Muscle layer of duodenum (tissue), 2 donors: ENCODE data around the gene CMTM5.

Source experiments
- H3K27ac ChIP-seq: one replicate; pipeline ENCODE4 v1.7.0; 2013; ENCODE audit warnings: mild to moderate bottlenecking, low read length
- H3K27me3 ChIP-seq: one replicate; pipeline ENCODE4 v1.7.0; 2013; ENCODE audit warnings: low read depth, mild to moderate bottlenecking, control low read depth, low read length
- H3K36me3 ChIP-seq, 2 donors: one replicate each; pipeline ENCODE4 v1.7.0; 2013; ENCODE audit warnings: low read length in 2 of 2, control low read depth in 1 of 2, mild to moderate bottlenecking in 1 of 2; ENCODE audit not compliant: insufficient read depth in 2 of 2, control insufficient read depth in 1 of 2
- H3K4me1 ChIP-seq, 2 donors: one replicate each; pipeline ENCODE4 v1.7.0; 2013; ENCODE audit warnings: low read length in 2 of 2, mild to moderate bottlenecking in 2 of 2, control low read depth in 1 of 2, moderate library complexity in 1 of 2; ENCODE audit not compliant: insufficient read depth in 2 of 2, control insufficient read depth in 1 of 2
- H3K4me3 ChIP-seq, 2 donors: one replicate each; pipeline ENCODE4 v1.7.0; 2013; ENCODE audit warnings: low read length in 2 of 2, low read depth in 1 of 2, mild to moderate bottlenecking in 1 of 2
- H3K9me3 ChIP-seq, 2 donors: one replicate each; pipeline ENCODE4 v1.7.0; 2013; ENCODE audit warnings: low read length in 2 of 2, control low read depth in 1 of 2, mild to moderate bottlenecking in 1 of 2; ENCODE audit not compliant: control insufficient read depth in 1 of 2
- donor health status: healthy.

Gene CMTM5

DNA sequence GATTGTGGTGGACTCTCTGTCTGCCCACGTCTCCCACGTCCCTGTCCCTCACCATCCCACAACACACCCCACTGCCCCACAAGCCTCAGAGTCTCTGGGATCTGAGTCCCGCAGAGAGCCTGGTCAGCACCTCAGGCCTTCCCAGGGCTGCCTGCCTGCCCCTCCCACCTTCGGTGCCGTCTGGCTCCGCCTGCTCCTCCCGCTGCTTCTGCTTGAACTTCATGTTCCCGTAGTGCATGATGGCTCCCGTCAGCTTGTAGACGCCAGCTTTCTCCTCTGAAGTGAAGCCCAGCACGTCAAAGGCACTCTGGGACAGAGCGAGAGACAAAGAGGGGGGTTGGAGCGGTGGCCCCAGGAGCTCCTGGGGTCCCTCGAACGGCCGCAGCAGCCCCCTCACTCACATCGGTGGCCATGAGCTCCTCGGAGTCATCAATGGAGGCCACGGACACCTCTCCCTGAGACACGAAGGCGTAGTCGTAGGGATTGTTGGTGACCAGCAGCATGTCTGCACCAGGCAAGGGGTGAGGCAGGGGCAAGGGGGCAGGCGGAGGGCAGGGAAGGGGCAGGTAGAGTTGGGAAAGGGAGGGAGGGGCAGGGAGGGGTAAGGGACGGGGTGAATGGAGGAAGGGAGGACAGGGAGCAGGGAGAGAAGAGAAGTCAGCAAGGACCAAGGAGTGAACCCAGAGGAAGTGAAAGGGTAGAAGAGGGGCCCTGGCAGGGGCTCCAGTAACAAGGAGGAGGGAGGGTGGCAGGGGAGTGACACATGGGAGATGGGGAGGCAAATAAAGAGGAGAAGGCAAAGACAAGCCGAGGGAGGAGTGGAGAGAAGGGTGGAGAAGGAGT is 25.7 kb downstream of the CMTM5 start:
- H3K4me3 ChIP-seq: no peak overlapping the region
- H3K9me3 ChIP-seq: no peaks in the 10 kb centered on the region
- H3K27ac ChIP-seq: no peak overlapping the region
- H3K36me3 ChIP-seq: no peaks in the 10 kb centered on the region
- no peaks in the 10 kb centered on the region for H3K27me3 ChIP-seq
- H3K4me1 ChIP-seq: no peaks in the 10 kb centered on the region

DNA sequence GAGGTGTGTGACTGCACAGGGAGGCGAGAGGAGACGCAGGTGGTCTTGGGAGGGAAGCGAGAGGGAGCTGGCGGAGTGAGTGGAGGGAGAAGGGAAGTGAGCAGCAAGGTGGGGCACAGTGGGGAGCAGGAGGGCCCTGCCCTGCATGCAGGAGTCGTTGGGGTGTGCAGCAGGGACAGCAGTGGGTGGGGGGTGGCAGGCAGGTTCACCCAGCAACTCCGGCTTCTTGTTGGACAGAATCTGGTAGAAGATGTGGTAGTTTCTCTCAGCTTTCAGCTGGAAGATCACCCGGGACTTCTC is 26.2 kb downstream of the CMTM5 start:
- Histone ChIP-seq H3K4me3 (no peak overlapping the region), H3K27ac (no peak overlapping the region), H3K36me3 (no peaks in the 10 kb centered on the region), H3K9me3 (no peaks in the 10 kb centered on the region), H3K4me1 (no peaks in the 10 kb centered on the region), H3K27me3 (no peaks in the 10 kb centered on the region)

DNA sequence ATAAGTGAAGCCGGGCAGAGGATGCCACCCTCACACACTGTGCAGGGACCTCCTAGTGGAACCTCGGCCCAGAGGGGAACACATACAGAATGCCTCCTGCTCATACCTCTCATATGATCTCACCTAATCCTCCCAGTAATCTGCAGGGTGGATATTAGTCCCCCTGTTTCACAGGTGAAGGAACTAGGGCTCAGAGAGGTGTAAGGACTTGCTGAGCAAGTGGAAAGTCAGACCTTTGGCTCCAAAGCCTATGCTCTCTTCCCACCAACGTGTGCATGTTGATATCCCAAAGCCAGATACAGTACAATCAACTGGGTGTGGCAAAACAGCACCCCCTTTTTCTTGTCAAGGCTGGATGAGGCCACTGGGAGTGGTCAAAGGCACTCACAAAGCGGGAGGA is 27.1 kb downstream of the CMTM5 start:
- H3K36me3 ChIP-seq: no peaks in the 10 kb centered on the region
- H3K4me3 ChIP-seq: no peak overlapping the region
- no peaks in the 10 kb centered on the region for H3K9me3 ChIP-seq
- no peaks in the 10 kb centered on the region for H3K4me1 ChIP-seq
- H3K27me3 ChIP-seq: no peaks in the 10 kb centered on the region
- H3K27ac ChIP-seq: no peak overlapping the region

DNA sequence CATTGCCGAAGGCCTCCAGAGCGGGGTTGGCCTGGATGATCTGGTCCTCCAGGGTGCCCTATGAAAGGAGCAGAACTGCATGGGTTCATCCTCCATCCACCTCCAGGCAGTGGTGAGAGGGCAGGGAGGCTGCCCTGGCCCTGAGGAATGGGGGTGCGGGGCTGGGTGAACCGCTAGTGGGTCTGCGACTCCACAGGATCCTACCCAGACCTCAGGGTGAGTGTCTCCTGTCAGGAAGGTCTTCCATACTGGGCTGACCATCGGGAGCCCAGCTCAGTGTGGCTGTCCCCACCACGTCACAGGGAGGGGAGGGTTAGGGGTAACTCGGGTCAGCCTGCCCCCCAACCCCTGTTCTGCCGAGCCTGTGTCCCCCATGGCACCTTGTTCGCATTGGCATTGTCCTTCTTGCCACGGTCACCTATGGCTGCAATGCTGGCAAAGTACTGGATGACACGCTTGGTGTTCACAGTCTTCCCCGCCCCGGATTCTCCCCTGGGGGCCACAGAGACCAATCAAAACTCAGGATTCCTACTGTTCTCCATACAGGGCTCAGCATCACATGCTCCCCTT is 27.6 kb downstream of the CMTM5 start:
- Histone ChIP-seq H3K9me3 (no peaks in the 10 kb centered on the region), H3K36me3 (no peaks in the 10 kb centered on the region), H3K4me3 (no peak overlapping the region), H3K4me1 (no peaks in the 10 kb centered on the region), H3K27me3 (no peaks in the 10 kb centered on the region), H3K27ac (no peak overlapping the region)

DNA sequence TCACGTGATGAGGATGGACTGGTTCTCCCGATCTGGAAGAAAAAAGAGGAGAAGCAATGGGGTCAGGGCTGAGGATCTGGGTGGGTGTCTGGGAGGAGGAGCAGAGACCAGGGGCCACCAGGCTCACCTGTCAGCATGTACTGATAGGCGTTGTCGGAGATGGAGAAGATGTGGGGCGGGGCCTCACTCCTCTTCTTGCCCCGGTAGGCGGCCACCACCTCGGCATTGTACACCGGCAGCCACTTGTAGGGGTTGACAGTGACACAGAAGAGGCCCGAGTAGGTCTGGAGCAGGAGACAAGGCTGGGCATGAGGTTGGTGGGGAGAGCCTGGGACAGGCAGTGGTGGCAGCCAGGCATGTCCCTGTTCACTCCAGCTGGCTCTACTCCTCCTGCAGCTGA is 28.2 kb downstream of the CMTM5 start:
- H3K4me1 ChIP-seq: no peaks in the 10 kb centered on the region
- no peak overlapping the region for H3K27ac ChIP-seq
- no peaks in the 10 kb centered on the region for H3K27me3 ChIP-seq
- H3K9me3 ChIP-seq: no peaks in the 10 kb centered on the region
- no peak overlapping the region for H3K4me3 ChIP-seq
- H3K36me3 ChIP-seq: no peaks in the 10 kb centered on the region

DNA sequence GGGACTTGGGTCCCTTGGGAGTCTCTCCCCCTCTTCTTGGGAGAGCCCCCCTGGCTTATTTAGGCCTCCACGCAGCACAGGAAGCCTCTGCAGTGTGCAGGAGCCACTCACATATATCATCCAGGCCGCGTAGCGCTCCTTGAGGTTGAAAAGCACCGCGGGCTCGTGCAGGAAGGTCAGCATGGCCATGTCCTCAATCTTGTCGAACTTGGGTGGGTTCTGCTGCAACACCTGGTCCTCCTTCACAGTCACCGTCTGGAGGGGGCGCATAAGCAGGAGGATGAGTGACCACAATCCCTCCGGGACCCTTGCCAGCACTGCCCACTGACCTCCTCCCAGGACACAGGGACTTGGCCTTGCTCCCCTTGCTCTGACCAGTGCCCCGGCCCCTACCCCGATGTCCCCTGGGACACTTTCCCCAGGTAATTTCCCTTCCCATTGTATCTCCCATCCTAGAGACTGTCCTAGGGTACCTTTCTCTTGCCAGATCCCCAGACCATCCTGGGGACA is 28.7 kb downstream of the CMTM5 start:
- Histone ChIP-seq H3K9me3 (no peaks in the 10 kb centered on the region), H3K4me3 (no peak overlapping the region), H3K27me3 (no peaks in the 10 kb centered on the region), H3K36me3 (no peaks in the 10 kb centered on the region), H3K27ac (no peak overlapping the region), H3K4me1 (no peaks in the 10 kb centered on the region)

DNA sequence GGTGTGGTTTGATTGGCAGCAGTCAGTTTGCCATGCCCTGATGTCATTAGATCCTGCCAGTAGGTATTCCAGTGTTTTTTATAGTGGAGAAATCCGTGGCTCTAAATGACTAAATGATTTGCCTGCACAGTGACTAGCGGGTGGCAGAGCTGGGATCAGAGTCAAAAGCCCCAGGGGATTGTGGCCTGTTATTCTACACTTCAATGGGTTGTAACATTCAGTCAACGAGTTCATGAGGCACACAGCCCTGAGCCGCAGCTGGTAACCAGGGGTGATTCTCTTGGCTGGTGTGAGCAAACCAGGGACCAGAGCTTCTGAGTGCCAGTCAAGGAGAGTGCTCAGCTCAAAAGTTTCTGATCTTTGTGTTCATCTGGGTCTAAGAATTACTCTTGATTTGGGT is 29.4 kb downstream of the CMTM5 start:
- H3K4me3 ChIP-seq: no peak overlapping the region
- H3K27me3 ChIP-seq: no peaks in the 10 kb centered on the region

DNA sequence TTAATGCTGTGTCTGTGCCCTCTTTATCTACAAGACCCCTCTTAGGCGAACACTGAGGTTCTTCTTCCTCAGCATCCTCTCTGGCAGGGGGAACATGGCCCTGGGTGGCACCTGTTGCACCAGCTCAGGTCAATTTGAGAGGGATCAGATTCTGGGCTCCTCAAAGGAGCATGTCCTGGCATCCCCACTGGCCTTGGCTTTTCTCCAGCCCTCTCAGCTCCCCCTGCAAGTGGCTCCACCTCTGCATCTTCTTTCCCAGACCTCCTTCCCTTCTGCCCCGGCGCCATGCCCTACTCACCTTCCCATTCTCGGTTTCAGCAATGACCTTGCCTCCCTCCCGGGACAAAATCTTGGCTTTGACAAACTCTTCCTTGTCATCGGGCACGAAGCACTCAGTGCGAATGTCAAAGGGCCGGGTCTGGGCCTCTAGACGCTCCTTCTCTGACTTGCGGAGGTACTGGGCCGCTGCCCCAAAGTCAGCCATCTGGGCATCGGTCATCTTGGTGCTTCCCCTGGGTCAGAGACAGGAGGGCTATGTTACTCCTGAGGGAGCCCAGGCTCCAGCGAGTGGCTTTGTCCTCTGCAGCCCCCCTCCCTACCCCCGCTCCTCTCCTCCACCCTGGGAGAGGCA is 30.0 kb downstream of the CMTM5 start:
- no peaks in the 10 kb centered on the region for H3K27me3 ChIP-seq
- no peak overlapping the region for H3K27ac ChIP-seq
- H3K4me1 ChIP-seq: no peaks in the 10 kb centered on the region
- no peak overlapping the region for H3K4me3 ChIP-seq
- no peaks in the 10 kb centered on the region for H3K9me3 ChIP-seq
- no peaks in the 10 kb centered on the region for H3K36me3 ChIP-seq

More for the DNA sequence above, 29.4 kb downstream of the CMTM5 start:
- Histone ChIP-seq H3K36me3 (no peaks in the 10 kb centered on the region), H3K27ac (no peak overlapping the region), H3K4me1 (no peaks in the 10 kb centered on the region), H3K9me3 (no peaks in the 10 kb centered on the region)

DNA sequence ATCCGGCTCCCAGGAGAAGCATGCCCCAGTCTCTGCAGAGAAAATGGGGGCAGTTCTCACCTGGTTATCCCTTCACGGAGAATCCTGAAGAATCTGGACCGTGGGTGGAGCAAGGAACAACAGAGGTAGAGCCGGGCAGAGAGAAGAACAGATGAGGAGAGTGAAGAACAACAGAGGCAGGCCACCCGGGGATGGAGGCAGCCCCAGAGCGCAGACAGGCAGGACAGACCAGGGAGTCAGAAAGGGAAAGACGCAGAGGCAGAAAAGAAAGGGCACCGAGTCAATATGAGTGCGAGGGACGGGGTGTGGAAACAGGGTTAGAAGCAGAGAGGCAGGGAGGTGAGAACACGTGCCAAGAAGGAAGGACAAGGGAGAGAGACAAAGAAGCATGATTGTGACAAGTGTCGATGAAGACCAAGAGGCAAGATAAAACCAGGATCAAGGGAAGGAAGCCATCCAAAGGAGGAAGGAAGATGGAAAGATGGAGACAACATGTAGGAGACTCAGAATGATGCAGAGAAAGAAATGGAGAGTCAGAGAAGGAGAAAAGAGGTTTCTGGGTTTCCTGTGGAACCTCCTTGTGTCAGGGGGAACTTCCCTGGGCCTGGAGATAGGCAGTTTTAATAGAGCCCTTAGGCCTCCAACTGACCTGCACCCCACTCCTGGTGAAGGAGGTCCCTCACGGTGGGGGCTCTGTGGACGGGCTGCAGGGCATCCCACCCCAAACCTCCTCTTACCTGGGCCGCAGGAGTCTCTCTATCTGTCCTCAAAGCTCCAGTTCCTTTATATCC is 30.9 kb downstream of the CMTM5 start, which contains the start of gene MYH6:
Gene MYH6 (minus strand): TSS at position 758 of the 791 bp plus-strand sequence. CDS start 1,050 bp downstream, outside the sequence.
- H3K4me3 ChIP-seq: no peak within 1 kb of the TSS
- H3K4me1 ChIP-seq: no peaks in the 10 kb centered on the region
- H3K27me3 ChIP-seq: no peaks in the 10 kb centered on the region
- H3K27ac ChIP-seq: no peak within 1 kb of the TSS
- no peaks in the 10 kb centered on the region for H3K36me3 ChIP-seq
- no peaks in the 10 kb centered on the region for H3K9me3 ChIP-seq

DNA sequence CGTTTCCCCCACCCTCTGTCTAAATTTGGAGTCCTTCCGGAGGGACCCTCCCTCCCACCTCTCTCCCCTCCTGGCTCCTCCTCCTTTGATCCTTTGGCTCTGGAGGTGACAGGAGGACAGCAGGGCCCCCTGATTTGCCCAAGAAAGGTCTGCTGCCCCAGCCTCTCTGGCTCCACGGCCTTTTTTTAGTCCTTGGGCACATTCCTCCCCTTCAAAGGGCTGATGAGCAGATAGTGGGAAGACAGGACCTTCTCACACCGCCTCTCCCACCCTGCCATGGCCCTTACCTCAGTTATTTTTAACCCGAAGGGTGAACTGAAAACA is 31.4 kb downstream of the CMTM5 start:
- Histone ChIP-seq H3K4me1 (no peaks in the 10 kb centered on the region), H3K9me3 (no peaks in the 10 kb centered on the region), H3K36me3 (no peaks in the 10 kb centered on the region), H3K27me3 (no peaks in the 10 kb centered on the region), H3K4me3 (no peak overlapping the region), H3K27ac (no peak overlapping the region)

DNA sequence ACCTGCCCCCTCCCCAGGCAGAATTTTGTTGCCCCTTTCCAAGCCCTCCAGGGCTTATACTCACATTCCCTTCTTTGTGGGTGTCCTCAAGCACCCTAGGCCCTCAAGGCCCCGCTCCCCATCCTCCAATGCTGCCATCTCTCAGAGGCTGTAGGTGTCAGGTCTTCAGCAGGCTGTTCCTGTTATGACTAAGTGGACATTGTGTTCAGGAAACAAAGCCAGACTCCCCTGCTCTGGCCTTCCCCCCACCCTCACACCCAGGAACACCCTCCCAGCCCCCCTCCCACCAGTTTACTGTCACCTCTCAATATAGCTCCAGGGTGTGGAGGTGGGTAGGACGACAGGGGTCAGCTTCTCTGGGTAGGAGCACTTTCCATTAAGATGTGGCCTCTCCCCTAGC is 32.6 kb downstream of the CMTM5 start:
- Histone ChIP-seq H3K4me1 (no peaks in the 10 kb centered on the region), H3K27ac (no peak overlapping the region), H3K4me3 (no peak overlapping the region), H3K9me3 (no peaks in the 10 kb centered on the region), H3K27me3 (no peaks in the 10 kb centered on the region), H3K36me3 (no peaks in the 10 kb centered on the region)
